ENCODE measurements around the gene THUMPD3. TPM values are rescaled to one million over a fixed set of nuclear protein-coding genes. Genes with fewer than 3 reads are reported as not detected.

THUMPD3 gene
- total RNA-seq, 2 experiments from 2014 or later = 46.6 to 49.9 TPM

GRCh38 chr3:9343115-9343514, 19.7 kb upstream of the THUMPD3 start:
- POLR2A ChIA-PET = no interaction called here

DNA sequence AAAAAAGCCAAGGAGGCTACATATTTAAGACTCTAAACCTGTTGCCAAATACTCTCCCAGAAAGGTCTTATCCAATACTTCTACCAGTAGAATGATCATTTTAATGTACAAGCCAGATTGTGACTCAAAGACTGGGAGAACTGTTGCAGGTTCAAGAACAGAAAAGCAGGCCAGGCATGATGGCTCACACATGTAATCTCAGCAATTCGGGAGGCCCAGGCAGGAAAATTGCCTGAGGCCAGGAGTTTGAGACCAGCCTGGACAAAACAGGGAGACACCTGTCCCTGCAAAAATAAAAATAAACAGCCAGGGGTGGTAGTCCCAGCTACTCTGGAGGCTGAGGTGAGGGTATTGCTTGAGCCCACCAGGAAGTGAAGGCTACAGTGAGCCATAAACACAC, 17.8 kb upstream of the THUMPD3 start:
- no peaks in the 10 kb centered on the region for H3K4me1 Mint-ChIP-seq
- no peak overlapping the region for H3K27ac Mint-ChIP-seq
- no peak overlapping the region for H3K4me3 Mint-ChIP-seq
- no peaks in the 10 kb centered on the region for H3K27me3 Mint-ChIP-seq
- no peak for ATAC-seq (ENCODE audit: low read depth)
- POLR2A ChIA-PET = no interaction called here
- H3K36me3 Mint-ChIP-seq = no peaks in the 10 kb centered on the region
- no peak for DNase-seq
- no peaks in the 10 kb centered on the region for H3K9me3 Mint-ChIP-seq

More at GRCh38 chr3:9343115-9343514, 19.7 kb upstream of the THUMPD3 start:
- no peak for DNase-seq
- no peaks in the 10 kb centered on the region for H3K36me3 Mint-ChIP-seq
- H3K27ac Mint-ChIP-seq = no peak overlapping the region
- H3K4me1 Mint-ChIP-seq = no peaks in the 10 kb centered on the region
- no peaks in the 10 kb centered on the region for H3K9me3 Mint-ChIP-seq
- no peak for ATAC-seq (ENCODE audit: low read depth)
- no peak overlapping the region for H3K4me3 Mint-ChIP-seq
- H3K27me3 Mint-ChIP-seq = no peaks in the 10 kb centered on the region

GRCh38 chr3:9346141-9346540, 16.7 kb upstream of the THUMPD3 start:
- H3K27me3 Mint-ChIP-seq = no peaks in the 10 kb centered on the region
- no peaks in the 10 kb centered on the region for H3K36me3 Mint-ChIP-seq
- DNase-seq = no peak
- H3K27ac Mint-ChIP-seq = no peak overlapping the region
- POLR2A ChIA-PET = no interaction called here
- no peak for ATAC-seq (ENCODE audit: low read depth)
- no peaks in the 10 kb centered on the region for H3K4me1 Mint-ChIP-seq
- no peaks in the 10 kb centered on the region for H3K9me3 Mint-ChIP-seq
- no peak overlapping the region for H3K4me3 Mint-ChIP-seq

GRCh38 chr3:9347081-9347480, 15.8 kb upstream of the THUMPD3 start:
- no peak overlapping the region for H3K27ac Mint-ChIP-seq
- POLR2A ChIA-PET = no interaction called here
- DNase-seq (no peak), ATAC-seq (ENCODE audit: low read depth) (no peak)
- H3K4me3 Mint-ChIP-seq = no peak overlapping the region
- H3K9me3 Mint-ChIP-seq = no peaks in the 10 kb centered on the region
- H3K27me3 Mint-ChIP-seq = no peaks in the 10 kb centered on the region
- no peaks in the 10 kb centered on the region for H3K36me3 Mint-ChIP-seq
- H3K4me1 Mint-ChIP-seq = no peaks in the 10 kb centered on the region

GRCh38 chr3:9347887-9348286, 15.0 kb upstream of the THUMPD3 start:
- Mint-ChIP-seq H3K9me3 (no peaks in the 10 kb centered on the region), H3K36me3 (no peaks in the 10 kb centered on the region), H3K4me1 (peaks cover under 1% of the 10 kb centered on the region), H3K27me3 (no peaks in the 10 kb centered on the region), H3K4me3 (no peak overlapping the region), H3K27ac (no peak overlapping the region)
- no peak for ATAC-seq (ENCODE audit: low read depth)
- DNase-seq = no peak
- POLR2A ChIA-PET = no interaction called here

- Mint-ChIP-seq H3K9me3 (no peaks in the 10 kb centered on the region), H3K27ac (no peak overlapping the region), H3K36me3 (no peaks in the 10 kb centered on the region), H3K27me3 (no peaks in the 10 kb centered on the region), H3K4me3 (no peak overlapping the region), H3K4me1 (peaks cover 5% of the 10 kb centered on the region)
- ATAC-seq (ENCODE audit: low read depth) = no peak
- DNase-seq = no peak
- POLR2A ChIA-PET = no interaction called here
Observed at GRCh38 chr3:9349321-9350117, 13.3 kb upstream of the THUMPD3 start.

- DNase-seq = no peak
- peaks cover 12% of the 10 kb centered on the region for H3K4me1 Mint-ChIP-seq
- POLR2A ChIA-PET = no interaction called here
- no peak overlapping the region for H3K4me3 Mint-ChIP-seq
- H3K27me3 Mint-ChIP-seq = no peaks in the 10 kb centered on the region
- H3K9me3 Mint-ChIP-seq = no peaks in the 10 kb centered on the region
- ATAC-seq (ENCODE audit: low read depth) = no peak
- H3K36me3 Mint-ChIP-seq = no peaks in the 10 kb centered on the region
- no peak overlapping the region for H3K27ac Mint-ChIP-seq
Observed at GRCh38 chr3:9351709-9352126, 11.1 kb upstream of the THUMPD3 start.

DNA sequence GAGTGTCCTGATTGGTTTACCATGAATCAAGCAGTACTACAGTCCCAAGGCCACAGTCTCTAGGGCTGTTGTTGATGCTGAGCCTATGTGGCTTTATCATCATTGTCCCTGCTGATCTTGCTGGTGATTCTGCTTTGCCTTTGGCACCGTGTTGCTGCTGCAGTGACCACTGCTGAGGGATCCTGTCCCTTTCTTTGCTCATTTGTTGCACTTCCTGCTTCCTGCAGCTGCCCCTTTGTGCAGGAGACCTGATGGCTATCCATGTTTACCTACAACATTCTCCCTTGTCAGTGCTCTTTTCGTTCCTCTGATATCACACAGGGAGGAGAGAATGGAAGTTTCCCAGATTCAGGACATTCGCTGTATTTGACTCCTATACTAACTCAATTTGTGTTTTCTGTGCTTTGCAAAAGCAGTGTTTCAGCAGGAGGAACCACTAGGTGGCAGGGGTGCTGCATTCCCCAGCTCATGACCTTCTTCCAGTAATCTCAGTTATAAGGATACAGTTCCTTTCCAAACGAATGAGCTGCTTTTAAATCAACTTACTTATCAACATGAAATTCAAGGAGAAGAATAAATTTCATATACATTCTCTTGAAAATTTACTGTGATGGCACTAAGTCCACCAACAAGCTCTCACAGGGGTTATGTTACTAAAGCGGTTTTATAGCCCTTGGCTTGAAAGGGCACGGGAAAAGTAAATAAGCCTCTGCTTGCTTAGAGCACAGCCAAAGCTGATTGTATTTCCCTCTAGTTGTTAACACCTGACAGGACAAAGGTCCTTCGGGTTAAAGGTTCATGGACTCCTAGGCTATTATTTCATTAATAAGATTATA, 9.7 kb upstream of the THUMPD3 start:
- H3K27me3 Mint-ChIP-seq = no peaks in the 10 kb centered on the region
- H3K27ac Mint-ChIP-seq = peak overlapping the region; percentile 81
- peak overlapping the region; percentile 3 for H3K4me3 Mint-ChIP-seq
- H3K36me3 Mint-ChIP-seq = no peaks in the 10 kb centered on the region
- no peaks in the 10 kb centered on the region for H3K9me3 Mint-ChIP-seq
- POLR2A ChIA-PET = interaction anchor here (1.2 to 2.0 kb wide), 2 partner anchors 10 to 68 kb away, joined by 3 to 18 read pairs; partner anchors contain the start of gene THUMPD3
- ATAC-seq (ENCODE audit: low read depth) (peak; percentile 72), DNase-seq (peak; percentile 51)
- H3K4me1 Mint-ChIP-seq = peaks cover 12% of the 10 kb centered on the region

DNA sequence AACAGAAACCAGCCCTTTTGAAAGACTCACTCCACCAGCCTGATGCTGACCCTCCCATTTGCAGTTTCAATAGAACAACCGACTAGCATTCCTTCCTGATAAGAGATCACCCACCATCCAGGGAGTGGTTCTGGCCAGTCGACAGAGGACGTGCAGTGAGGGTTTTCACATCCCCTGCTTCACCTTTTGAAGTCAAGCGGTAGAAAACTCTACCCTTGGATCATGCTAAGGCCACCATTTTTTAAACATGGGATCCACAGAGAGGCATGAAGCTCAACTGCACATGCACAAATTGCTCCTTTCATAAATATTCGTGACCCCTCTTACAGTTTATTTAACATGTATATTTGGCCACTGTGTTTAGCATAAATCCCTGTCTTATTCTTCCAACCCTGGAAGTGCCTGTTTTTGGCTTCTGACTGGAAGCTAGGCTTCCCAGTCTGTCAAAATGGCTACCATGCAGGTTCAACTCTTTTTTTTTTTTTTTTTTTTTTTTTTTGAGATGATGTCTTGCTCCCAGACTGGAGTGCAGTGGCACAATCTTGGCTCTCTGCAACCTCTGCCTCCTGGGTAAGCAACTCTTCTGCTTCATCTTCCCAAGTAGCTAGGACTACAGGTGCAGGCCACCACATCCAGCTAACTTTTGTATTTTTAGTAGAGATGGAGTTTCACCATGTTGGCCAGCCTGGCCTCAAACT, 1.0 kb upstream of the THUMPD3 start:
- H3K4me1 Mint-ChIP-seq = peaks cover 11% of the 10 kb centered on the region
- no peak overlapping the region for H3K27ac Mint-ChIP-seq
- peaks cover 2% of the 10 kb centered on the region for H3K9me3 Mint-ChIP-seq
- no peak overlapping the region for H3K4me3 Mint-ChIP-seq
- ATAC-seq (ENCODE audit: low read depth) = no peak
- peaks cover 6% of the 10 kb centered on the region for H3K27me3 Mint-ChIP-seq
- H3K36me3 Mint-ChIP-seq = peaks cover 11% of the 10 kb centered on the region
- DNase-seq = no peak
- POLR2A ChIA-PET = interaction anchor here (0.6 to 2.9 kb wide), 10 partner anchors 9 to 780 kb away, joined by 3 to 98 read pairs (median 6); partner anchors contain the start of genes MTMR14, SETD5 and VHL

GRCh38 chr3:9369508-9369907, 6.7 kb downstream of the THUMPD3 start:
- DNase-seq (no peak), ATAC-seq (ENCODE audit: low read depth) (no peak)
- no peaks in the 10 kb centered on the region for H3K9me3 Mint-ChIP-seq
- no peaks in the 10 kb centered on the region for H3K27me3 Mint-ChIP-seq
- peaks cover 24% of the 10 kb centered on the region for H3K4me1 Mint-ChIP-seq
- H3K27ac Mint-ChIP-seq = no peak overlapping the region
- peaks cover 35% of the 10 kb centered on the region for H3K36me3 Mint-ChIP-seq
- no peak overlapping the region for H3K4me3 Mint-ChIP-seq
- POLR2A ChIA-PET = no interaction called here

- H3K4me3 Mint-ChIP-seq = peak overlapping the region; percentile 62
- POLR2A ChIA-PET = interaction anchor here (1.5 kb wide), 2 partner anchors 11 to 24 kb away, joined by 6 read pairs; partner anchors contain the start of genes SETD5 and THUMPD3
- peaks cover 18% of the 10 kb centered on the region for H3K4me1 Mint-ChIP-seq
- peak overlapping the region; percentile 70 for H3K27ac Mint-ChIP-seq
- ATAC-seq (ENCODE audit: low read depth) = peak; percentile 66
- H3K9me3 Mint-ChIP-seq = no peaks in the 10 kb centered on the region
- H3K36me3 Mint-ChIP-seq = peaks cover 55% of the 10 kb centered on the region
- no peak for DNase-seq
- no peaks in the 10 kb centered on the region for H3K27me3 Mint-ChIP-seq
Observed at GRCh38 chr3:9373465-9373864, 10.6 kb downstream of the THUMPD3 start.

DNA sequence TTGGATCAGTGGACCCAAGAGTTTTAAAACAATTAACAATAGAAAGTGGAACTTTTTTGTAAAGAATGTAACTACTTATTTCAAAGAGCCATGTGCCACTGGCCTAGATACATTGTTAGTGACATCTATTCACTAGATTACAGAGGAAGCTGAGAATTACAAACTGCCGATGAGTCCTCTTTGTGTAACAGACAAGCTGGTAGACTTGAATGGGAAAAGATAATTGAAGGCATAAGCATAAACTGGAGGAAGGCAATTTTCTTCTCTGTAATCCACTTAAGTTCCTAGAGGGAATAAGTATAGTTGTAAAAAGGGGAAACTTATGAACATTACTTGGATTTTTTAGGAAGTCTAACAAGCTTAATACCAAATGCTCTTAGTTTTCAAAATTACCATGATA, 15.1 kb downstream of the THUMPD3 start:
- Mint-ChIP-seq H3K4me3 (no peak overlapping the region), H3K4me1 (peaks cover 13% of the 10 kb centered on the region), H3K9me3 (no peaks in the 10 kb centered on the region), H3K27ac (no peak overlapping the region), H3K27me3 (no peaks in the 10 kb centered on the region), H3K36me3 (peaks cover 46% of the 10 kb centered on the region)
- ATAC-seq (ENCODE audit: low read depth) = no peak
- POLR2A ChIA-PET = interaction anchor here (1.3 kb wide), 1 partner anchor 16 kb away, joined by 3 read pairs; no protein-coding TSS in a partner anchor
- DNase-seq = no peak

DNA sequence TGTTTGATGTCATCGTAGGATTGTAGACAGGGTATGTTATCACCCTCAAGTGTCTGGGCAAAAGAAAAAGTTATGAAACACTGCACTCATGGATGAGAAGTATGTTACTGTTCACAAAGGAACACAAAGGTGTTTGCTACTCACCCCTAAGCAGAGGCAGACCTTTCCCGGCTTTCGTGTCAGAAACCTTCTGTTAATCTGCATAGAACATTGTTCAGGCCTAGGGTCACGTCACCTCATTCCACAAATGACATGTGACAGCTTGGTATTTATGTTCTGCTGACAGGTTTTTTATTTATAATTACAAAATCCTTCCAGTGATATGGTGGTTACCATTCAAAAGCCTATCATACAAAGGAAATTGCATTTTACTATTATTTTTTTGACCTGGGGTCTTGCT, 16.5 kb downstream of the THUMPD3 start:
- DNase-seq = no peak
- no peaks in the 10 kb centered on the region for H3K27me3 Mint-ChIP-seq
- no peak overlapping the region for H3K27ac Mint-ChIP-seq
- no peak overlapping the region for H3K4me3 Mint-ChIP-seq
- H3K4me1 Mint-ChIP-seq = peaks cover 3% of the 10 kb centered on the region
- POLR2A ChIA-PET = no interaction called here
- ATAC-seq (ENCODE audit: low read depth) = no peak
- peaks cover 39% of the 10 kb centered on the region for H3K36me3 Mint-ChIP-seq
- H3K9me3 Mint-ChIP-seq = no peaks in the 10 kb centered on the region

All from activated naive CD8-positive, alpha-beta T cell treated with anti-CD3 and anti-CD28 coated beads, Interleukin-2, amount 10 ng/mL, durations not matched to agents 7 days and 5 days (primary cell).